Testis (tissue), 2 donors: ENCODE measurements around the gene EVX2.

ENCODE experiments used
- CTCF ChIP-seq, 3 experiments: fragments of 450-650 bp in 2 of 3; fragments of 200-600 bp in 1 of 3; sonication (generic) in 1 of 3; IDR thresholded peaks; one replicate each; pipeline ENCODE4 v1.5.1; 2016 to 2019; ENCODE audit warnings: antibody characterized with exemption in 3 of 3, mild to moderate bottlenecking in 2 of 3, moderate library complexity in 1 of 3
- POLR2A ChIP-seq: fragments of 450-650 bp; IDR thresholded peaks from one replicate; pipeline ENCODE4 v1.6.1; 2017; ENCODE audit warnings: antibody characterized with exemption, mild to moderate bottlenecking, moderate library complexity

- TF ChIP-seq CTCF (IDR thresholded peaks at IDR 0.05) (no peak), POLR2A (no peak)
These were observed 5.4 kb upstream of the EVX2 start for GRCh38 chr2:176088937-176089842.
